Heart left ventricle (tissue), 13 donors: ENCODE measurements around the gene ACOX2.

ENCODE experiments used
- POLR2A ChIP-seq, 2 donors: fragments of 450-650 bp; IDR thresholded peaks; one replicate each; pipeline ENCODE4 v1.6.1; 2017; ENCODE audit warnings: antibody characterized with exemption in 2 of 2, mild to moderate bottlenecking in 2 of 2, moderate library complexity in 2 of 2
- TF ChIP-seq, protein P1 (sequence below), 12 donors: fragments of 200-600 bp; sonication (generic) in 4 of 12; IDR thresholded peaks; one replicate each; pipeline versions ENCODE4 v1.5.0 to v1.8.0; 2018 to 2022; ENCODE audit warnings: antibody characterized with exemption in 12 of 12, mild to moderate bottlenecking in 5 of 12
- donor health status: ischemic (EF 13 %, LVEDD 7.1; RV severe dilation, severe dysfunction).
- donor health status: DM: no; HTN: yes; CAD: no.
- donor health status: DM: no; HTN: no; CAD: no.
- donor health status: ischemic (EF 25% LVEDD 6.9; RV normal size, moderate dysfunction).
- donor health status: ischemic (EF 25% LVEDD 5.7; RV mildly dilated, moderate dysfunction).
- donor health status: ischemic (EF 35%, LVEDD 5.7; RV mildly dilated, moderate dysfunction).
- donor health status: nonischemic (EF 11% LVEDD 7.7; RV severe dilation, severe dysfunction).
- donor health status: DM: yes; HTN: yes; CAD: no.
- donor health status: PGD.
- donor health status: ischemic (EF 29% LVEDD 5.4; RV normal size, mild dysfunction).
- donor health status: nonischemic (EF 23%, LVEDD 6.1; RV moderate dilation, normal function).

- TF ChIP-seq, protein P1, sequence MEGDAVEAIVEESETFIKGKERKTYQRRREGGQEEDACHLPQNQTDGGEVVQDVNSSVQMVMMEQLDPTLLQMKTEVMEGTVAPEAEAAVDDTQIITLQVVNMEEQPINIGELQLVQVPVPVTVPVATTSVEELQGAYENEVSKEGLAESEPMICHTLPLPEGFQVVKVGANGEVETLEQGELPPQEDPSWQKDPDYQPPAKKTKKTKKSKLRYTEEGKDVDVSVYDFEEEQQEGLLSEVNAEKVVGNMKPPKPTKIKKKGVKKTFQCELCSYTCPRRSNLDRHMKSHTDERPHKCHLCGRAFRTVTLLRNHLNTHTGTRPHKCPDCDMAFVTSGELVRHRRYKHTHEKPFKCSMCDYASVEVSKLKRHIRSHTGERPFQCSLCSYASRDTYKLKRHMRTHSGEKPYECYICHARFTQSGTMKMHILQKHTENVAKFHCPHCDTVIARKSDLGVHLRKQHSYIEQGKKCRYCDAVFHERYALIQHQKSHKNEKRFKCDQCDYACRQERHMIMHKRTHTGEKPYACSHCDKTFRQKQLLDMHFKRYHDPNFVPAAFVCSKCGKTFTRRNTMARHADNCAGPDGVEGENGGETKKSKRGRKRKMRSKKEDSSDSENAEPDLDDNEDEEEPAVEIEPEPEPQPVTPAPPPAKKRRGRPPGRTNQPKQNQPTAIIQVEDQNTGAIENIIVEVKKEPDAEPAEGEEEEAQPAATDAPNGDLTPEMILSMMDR (IDR thresholded peaks at IDR 0.05) = no peak
- TF ChIP-seq POLR2A (IDR thresholded peaks at IDR 0.05) = no peak
These were observed 35.7 kb upstream of the ACOX2 start for GRCh38 chr3:58572634-58573230.
